CD14-positive monocyte (primary cell): ENCODE data around the gene ANKRD9. TPM values are rescaled to one million over a fixed set of nuclear protein-coding genes. Genes with fewer than 3 reads are reported as not detected.

Experiments
- DNase-seq, 3 donors: peaks; one replicate each; pipeline ENCODE4 v3.0.0-alpha.2; 2011 to 2022
- H2AFZ ChIP-seq: 2 replicates; pipeline ENCODE4 v1.6.0; 2012; ENCODE audit warnings: mild to moderate bottlenecking, low read depth, low read length, inconsistent platforms; ENCODE audit not compliant: insufficient read depth, poor library complexity, severe bottlenecking
- H3K27ac ChIP-seq, 2 donors: 1 replicate in 1 of 2; 2 replicates in 1 of 2; pipeline ENCODE4 v1.5.1; 2012 to 2013; ENCODE audit warnings: low read length in 2 of 2, control low read depth in 1 of 2, inconsistent platforms in 1 of 2, low read depth in 1 of 2, mild to moderate bottlenecking in 1 of 2
- H3K27me3 ChIP-seq, 2 donors: one replicate each; pipeline versions ENCODE4 v1.6.0 to v1.6.1; 2011 to 2013; ENCODE audit warnings: low read length in 2 of 2; ENCODE audit not compliant: control insufficient read depth in 2 of 2, insufficient read depth in 2 of 2
- H3K36me3 ChIP-seq, 2 donors: replicated peaks in 1 of 2; 1 replicate in 1 of 2; 2 replicates in 1 of 2; pipeline versions ENCODE4 v1.5.1 to v1.6.1; 2012 to 2013; ENCODE audit warnings: low read length in 2 of 2, control low read depth in 1 of 2, inconsistent platforms in 1 of 2, mild to moderate bottlenecking in 1 of 2; ENCODE audit not compliant: insufficient read depth in 2 of 2, control insufficient read depth in 1 of 2
- H3K4me1 ChIP-seq, 2 donors: 1 replicate in 1 of 2; 2 replicates in 1 of 2; pipeline versions ENCODE4 v1.5.1 to v1.6.1; 2012 to 2013; ENCODE audit warnings: low read length in 2 of 2, control low read depth in 1 of 2, inconsistent platforms in 1 of 2, mild to moderate bottlenecking in 1 of 2, moderate library complexity in 1 of 2; ENCODE audit not compliant: insufficient read depth in 2 of 2, control insufficient read depth in 1 of 2
- H3K4me2 ChIP-seq: replicated peaks from 2 replicates; pipeline ENCODE3; 2012; ENCODE audit warnings: low read length, moderate library complexity, mild to moderate bottlenecking; ENCODE audit not compliant: poor library complexity, severe bottlenecking; ENCODE audit errors: extremely low read depth
- H3K4me3 ChIP-seq, 3 experiments: fragments of 200-600 bp in 1 of 3; sonication (generic) in 1 of 3; replicated peaks in 1 of 3; 1 replicate in 2 of 3; 2 replicates in 1 of 3; pipeline ENCODE4 v1.5.1; 2011 to 2013; ENCODE audit warnings: low read length in 3 of 3, mild to moderate bottlenecking in 3 of 3, control low read depth in 2 of 3, low read depth in 2 of 3, inconsistent platforms in 1 of 3, moderate library complexity in 1 of 3
- H3K79me2 ChIP-seq: 2 replicates; pipeline ENCODE4 v1.6.0; 2012; ENCODE audit warnings: mild to moderate bottlenecking, control low read depth, inconsistent platforms, low read length, moderate library complexity; ENCODE audit not compliant: insufficient read depth
- H3K9ac ChIP-seq: 2 replicates; pipeline ENCODE4 v1.6.0; 2017; ENCODE audit warnings: low read length, mild to moderate bottlenecking; ENCODE audit not compliant: insufficient read depth, poor library complexity, severe bottlenecking
- H3K9me3 ChIP-seq, 2 donors: replicated peaks in 1 of 2; 1 replicate in 1 of 2; 2 replicates in 1 of 2; pipeline versions ENCODE4 v1.5.1 to v1.6.1; 2012 to 2013; ENCODE audit warnings: low read length in 2 of 2, control low read depth in 1 of 2; ENCODE audit not compliant: control insufficient read depth in 1 of 2, insufficient read depth in 1 of 2
- H4K20me1 ChIP-seq: 2 replicates; pipeline ENCODE4 v1.6.0; 2012; ENCODE audit warnings: mild to moderate bottlenecking, low read length, control low read depth, moderate library complexity; ENCODE audit not compliant: insufficient read depth
- H3K27ac Mint-ChIP-seq, 7 donors: one replicate each; pipeline ENCODE4 v1.8.0; 2020; ENCODE audit warnings: mild to moderate bottlenecking in 7 of 7, mixed read lengths in 7 of 7, moderate library complexity in 6 of 7, inconsistent platforms in 2 of 7
- H3K27me3 Mint-ChIP-seq, 3 donors: one replicate each; pipeline ENCODE4 v1.8.0; 2021 to 2022; ENCODE audit warnings: low read depth in 3 of 3, mild to moderate bottlenecking in 3 of 3, mixed read lengths in 3 of 3, moderate library complexity in 3 of 3, inconsistent platforms in 1 of 3
- H3K36me3 Mint-ChIP-seq, 2 donors: one replicate each; pipeline ENCODE4 v1.8.0; 2020; ENCODE audit warnings: mixed read lengths in 2 of 2, inconsistent platforms in 1 of 2, mild to moderate bottlenecking in 1 of 2
- H3K4me1 Mint-ChIP-seq: one replicate; pipeline ENCODE4 v1.8.0; 2020; ENCODE audit warnings: mild to moderate bottlenecking, mixed read lengths
- H3K4me3 Mint-ChIP-seq, 2 donors: one replicate each; pipeline ENCODE4 v1.8.0; 2020; ENCODE audit warnings: mild to moderate bottlenecking in 2 of 2, mixed read lengths in 2 of 2, moderate library complexity in 1 of 2
- H3K9me3 Mint-ChIP-seq, 7 donors: one replicate each; pipeline ENCODE4 v1.8.0; 2020 to 2022; ENCODE audit warnings: mixed read lengths in 7 of 7, mild to moderate bottlenecking in 6 of 7, moderate library complexity in 6 of 7, inconsistent platforms in 2 of 7
- CTCF ChIP-seq: fragments of 200-600 bp; IDR thresholded peaks from one replicate; pipeline ENCODE4 v1.8.0; 2022; ENCODE audit warnings: antibody characterized with exemption, mild to moderate bottlenecking
- WGBS: methylation state at CpG from one replicate; pipeline ENCODE4 v1.1.5; 2013; ENCODE audit warnings: missing lambda C conversion rate; ENCODE audit not compliant: insufficient coverage; 5-methylcytosine and 5-hydroxymethylcytosine counted together
- intact Hi-C, 2 donors: fragments of 100-400 bp; cut with micrococcal nuclease; formaldehyde crosslinking; loops; one replicate each; pipeline versions ENCODE4 v1.15.0 to v1.15.1; 2023
- polyA plus RNA-seq, 3 donors: library from polyadenylated mRNA; depleted of rRNA in 1 of 3; unstranded in 2 of 3; stranded (reverse) in 1 of 3; fragments of 300-500 nt in 2 of 3; fragments of >200 nt in 1 of 3; fragmentation: Illumina TruSeq in 2 of 3; gene quantifications; 1 replicate in 2 of 3; 2 replicates in 1 of 3; pipeline ENCODE4 v1.2.3, GENCODE V29; 2012 to 2021

Gene ANKRD9
- polyA plus RNA-seq, 3 donors = 0.43 to 10.8 (median 0.83) TPM

- peaks cover 0 to 4% of the 10 kb centered on the region in 2 donors for H3K27me3 ChIP-seq
- H3K4me3 Mint-ChIP-seq = no peak overlapping the region
- DNase-seq = no peak
- peaks cover 0 to 2% (median 1%) of the 10 kb centered on the region in 3 donors for H3K27me3 Mint-ChIP-seq
- peaks cover 26% of the 10 kb centered on the region for H3K4me1 Mint-ChIP-seq
- no peaks in the 10 kb centered on the region for H3K9me3 ChIP-seq
- no peak overlapping the region for H2AFZ ChIP-seq
- peak overlapping the region in 6 of 7 donors; percentile 2 to 62 (median 32) for H3K27ac Mint-ChIP-seq
- no peaks in the 10 kb centered on the region for H4K20me1 ChIP-seq
- peaks cover 17 to 22% of the 10 kb centered on the region in 2 donors for H3K4me1 ChIP-seq
- H3K36me3 Mint-ChIP-seq = peaks cover 16 to 35% of the 10 kb centered on the region in 2 donors
- H3K4me3 ChIP-seq = no peak overlapping the region
- TF ChIP-seq CTCF = no peak
- no peaks in the 10 kb centered on the region for H3K79me2 ChIP-seq
- 39% methylated on average over 4 of the region's 12 CpGs for WGBS
- H3K9ac ChIP-seq = no peak overlapping the region
- H3K9me3 Mint-ChIP-seq = peaks cover 0 to 3% (median 2%) of the 10 kb centered on the region in 7 donors
- intact Hi-C loops = loop anchor here in 1 of 2 donors (10.0 kb wide), 1 partner anchor 139 kb away; the partner anchor contains the start of genes CINP and TECPR2
- H3K36me3 ChIP-seq = peaks cover 8% of the 10 kb centered on the region in 2 donors
- no peak overlapping the region for H3K4me2 ChIP-seq
- no peak overlapping the region for H3K27ac ChIP-seq
Observed at GRCh38 chr14:102503641-102504327, 5.8 kb downstream of the ANKRD9 start.

- Mint-ChIP-seq H3K27me3 (peaks cover 0 to 2% (median 0%) of the 10 kb centered on the region in 3 donors), H3K36me3 (peaks cover 27 to 45% of the 10 kb centered on the region in 2 donors), H3K9me3 (peaks cover 0 to 2% (median 0%) of the 10 kb centered on the region in 7 donors), H3K4me3 (no peak overlapping the region), H3K27ac (peak overlapping the region in 2 of 7 donors; percentile 37 to 47), H3K4me1 (peaks cover 19% of the 10 kb centered on the region)
- Histone ChIP-seq H3K4me3 (no peak overlapping the region), H2AFZ (no peak overlapping the region), H3K9me3 (no peaks in the 10 kb centered on the region), H3K27me3 (no peaks in the 10 kb centered on the region), H3K4me1 (peaks cover 15 to 18% of the 10 kb centered on the region in 2 donors), H3K36me3 (peaks cover 20% of the 10 kb centered on the region in 2 donors), H3K79me2 (no peaks in the 10 kb centered on the region), H3K9ac (no peak overlapping the region), H4K20me1 (no peaks in the 10 kb centered on the region), H3K4me2 (no peak overlapping the region), H3K27ac (no peak overlapping the region)
- no peak for TF ChIP-seq CTCF
- intact Hi-C loops = loop anchor here in 1 of 2 donors (10.0 kb wide), 1 partner anchor 138 kb away; the partner anchor contains the start of genes CINP and TECPR2
- DNase-seq = no peak
- 100% methylated on average over 5 of the region's 10 CpGs for WGBS
Observed at GRCh38 chr14:102502571-102502970, 7.0 kb downstream of the ANKRD9 start.
